Measurements from ENCODE around the gene SLC16A12.
"Not testable (repeated sequence)": the region's sequence is repeated elsewhere in the genome, so short reads cannot be mapped to it uniquely, and the experiment has no call there.

Gene SLC16A12

DNA sequence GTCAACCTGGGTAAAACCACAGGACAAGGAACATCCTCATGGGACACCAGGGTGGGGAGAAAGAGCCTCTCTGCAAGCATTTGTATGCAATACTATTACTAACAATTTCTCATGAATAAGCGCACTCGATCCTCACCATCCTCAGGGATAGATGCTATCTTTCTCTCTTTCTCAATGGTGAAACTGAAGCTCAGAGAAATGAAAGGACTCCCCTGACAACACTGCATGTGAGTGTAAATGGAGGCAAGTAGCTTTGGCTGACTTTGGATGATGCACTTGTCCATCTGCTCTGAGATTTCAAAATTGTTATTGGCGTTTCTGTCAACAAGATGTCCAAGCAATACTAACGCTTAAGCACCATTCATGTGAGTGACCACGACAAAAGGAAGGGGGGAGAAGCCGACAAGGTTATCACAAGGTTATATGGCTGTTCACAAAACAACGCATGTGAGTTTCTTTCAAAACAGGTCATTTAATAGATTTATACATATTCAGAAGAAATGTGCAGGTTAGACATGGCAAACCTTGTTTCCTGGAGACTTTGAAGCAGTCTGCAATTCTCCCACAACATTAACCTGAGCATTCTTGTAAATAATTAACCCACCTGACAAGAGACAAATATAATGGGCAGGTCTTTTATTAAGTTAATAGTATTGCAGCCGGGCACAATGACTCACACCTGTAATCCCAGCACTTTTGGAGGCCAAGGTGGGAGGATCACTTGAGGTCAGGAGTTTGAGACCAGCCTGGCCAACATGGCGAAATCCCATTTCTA is 67.0 kb downstream of the SLC16A12 start:
- no peak for DNase-seq

DNA sequence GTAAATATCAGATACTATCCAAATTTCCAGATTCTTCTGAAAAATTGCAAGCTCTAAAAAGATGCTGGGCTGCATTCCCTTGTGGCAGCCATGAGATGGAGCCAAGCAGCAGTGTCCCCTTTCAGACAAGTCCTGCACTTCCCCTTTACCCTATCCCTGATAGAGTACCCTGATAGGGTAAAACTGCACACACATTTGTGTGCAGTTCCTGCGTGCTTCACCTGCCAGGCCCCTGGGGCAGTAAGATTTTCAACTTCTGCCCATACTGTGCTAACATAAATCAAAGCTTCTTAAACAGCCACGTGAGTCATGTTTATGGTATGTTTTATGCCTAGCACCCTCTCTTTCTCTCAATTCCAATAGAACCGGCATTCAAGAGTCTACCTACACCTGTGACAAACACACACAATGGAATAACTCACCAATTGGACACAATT is 68.8 kb downstream of the SLC16A12 start:
- DNase-seq: peak; percentile 22

DNA sequence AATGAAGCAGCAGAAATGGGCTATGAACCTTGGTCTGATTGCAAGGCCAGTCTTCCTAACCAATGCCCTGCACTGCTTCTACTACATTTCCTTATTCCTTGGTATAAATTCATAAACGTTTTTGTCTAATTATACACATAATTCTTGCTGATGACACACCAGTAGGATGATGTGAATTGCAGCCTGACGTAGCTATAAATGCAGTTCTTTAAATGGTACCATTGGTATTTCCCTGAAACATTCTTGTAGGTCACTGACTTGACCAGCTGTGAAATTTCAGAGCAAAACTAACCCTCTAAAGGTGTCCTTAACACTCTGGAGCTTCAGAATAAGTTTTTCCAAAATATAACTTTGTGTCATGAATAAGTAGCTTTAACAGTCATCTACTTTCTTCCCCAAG is 70.2 kb downstream of the SLC16A12 start:
- no peak for DNase-seq

DNA sequence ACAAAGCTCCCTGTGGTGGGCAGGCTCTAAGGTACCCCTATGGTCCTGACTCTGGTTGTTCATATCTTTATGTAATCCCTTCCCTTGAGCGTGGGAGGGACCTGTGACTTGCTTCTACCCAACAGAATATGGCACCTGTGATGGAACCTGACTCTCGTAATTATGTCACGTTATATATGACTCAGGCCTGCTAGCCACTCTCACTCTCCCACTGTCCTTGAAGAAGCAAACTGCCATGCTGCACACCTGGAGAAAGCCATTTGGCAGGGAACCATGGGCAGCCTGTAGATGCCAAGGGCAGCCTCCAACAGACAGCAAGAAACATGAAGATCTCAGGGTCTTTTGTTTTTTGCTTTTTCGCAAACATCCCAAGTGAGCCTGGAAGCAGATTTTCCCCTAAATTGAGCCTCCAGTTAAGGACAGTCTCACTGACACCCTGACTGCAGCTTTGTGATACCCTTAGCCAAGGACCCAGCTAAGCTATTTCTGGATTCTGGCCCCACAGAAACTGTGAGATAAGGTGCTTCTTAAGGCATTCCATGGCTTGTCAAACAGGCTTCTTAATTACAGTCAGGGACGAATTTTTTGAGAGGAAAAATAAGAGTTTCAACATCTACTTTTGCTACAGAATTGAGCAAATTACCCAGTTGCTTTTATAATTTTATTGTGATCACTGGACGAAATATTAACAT is 71.4 kb downstream of the SLC16A12 start:
- DNase-seq: no peak

DNA sequence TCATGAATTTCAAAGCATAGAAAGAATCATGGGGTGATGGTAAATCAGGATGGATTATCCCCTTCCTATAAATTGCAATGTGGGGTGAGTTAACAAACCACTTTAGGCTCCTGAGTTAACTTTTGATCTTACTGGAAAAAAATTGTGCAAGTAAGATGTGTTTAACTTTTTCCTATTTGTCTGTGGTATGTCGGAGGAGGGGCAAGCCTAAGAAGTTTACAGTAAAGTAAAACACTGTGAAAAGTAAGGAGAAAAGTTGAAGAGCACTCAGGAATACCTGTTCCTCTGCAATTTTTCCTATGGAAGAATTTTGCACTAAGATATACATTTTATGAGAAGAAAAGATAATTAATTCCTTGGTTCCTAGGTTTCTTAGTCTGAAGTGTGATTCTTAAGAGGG is 76.6 kb downstream of the SLC16A12 start:
- DNase-seq: no peak

DNA sequence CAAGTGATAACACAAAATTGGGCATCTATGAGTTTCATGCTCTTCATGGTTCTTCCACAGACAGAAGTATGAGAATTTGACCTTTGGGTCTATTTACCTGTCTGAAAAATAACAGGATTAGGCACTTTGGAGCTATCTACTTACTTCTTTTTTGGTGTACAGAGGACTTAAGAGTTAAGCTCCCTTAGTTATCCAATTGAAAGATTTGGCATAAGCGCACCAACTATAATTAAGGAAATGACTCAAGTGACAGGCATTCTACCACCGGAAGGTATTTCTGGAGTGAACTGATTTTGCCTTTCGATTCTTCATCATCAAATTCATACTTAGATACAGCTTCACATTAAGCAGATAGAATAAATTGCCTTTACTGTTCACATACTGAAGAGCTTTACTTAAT is 77.1 kb downstream of the SLC16A12 start:
- DNase-seq: no peak

DNA sequence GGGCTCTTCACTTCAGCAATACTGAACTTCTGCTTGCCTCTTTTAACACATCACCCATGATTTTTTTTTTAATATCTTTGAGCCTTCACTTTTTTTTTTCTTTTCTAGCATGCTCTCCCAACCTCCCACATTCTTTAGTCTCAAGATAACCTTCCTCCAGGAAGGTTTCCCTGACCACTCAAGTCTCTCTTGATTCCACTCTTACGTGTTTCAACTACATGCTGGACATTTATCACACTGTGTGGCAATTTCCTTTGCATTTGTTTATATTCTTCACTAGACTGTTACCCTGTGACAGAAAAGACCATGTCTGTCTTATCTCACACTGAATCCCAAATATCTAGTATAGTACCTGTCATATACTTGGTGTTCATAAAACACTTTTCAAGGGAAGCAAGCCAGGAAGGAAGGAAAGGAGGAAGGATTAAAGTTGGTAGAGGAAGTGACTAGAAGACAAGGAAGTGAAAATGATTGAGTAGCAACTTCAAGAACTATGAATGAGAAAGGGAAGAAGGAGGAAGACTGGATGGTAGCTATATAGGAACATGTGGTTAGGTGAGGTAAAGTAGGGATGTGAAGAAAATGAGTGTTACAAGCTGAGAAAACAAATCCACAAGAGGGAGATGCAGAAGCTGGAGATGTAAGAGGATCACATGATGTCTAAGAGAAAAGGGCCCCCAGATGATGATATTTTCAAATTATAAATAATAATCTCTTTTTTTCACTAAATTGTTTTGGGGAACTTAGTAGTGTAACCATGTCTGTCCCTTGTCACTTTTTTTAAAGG is 80.6 kb downstream of the SLC16A12 start:
- DNase-seq: no peak

DNA sequence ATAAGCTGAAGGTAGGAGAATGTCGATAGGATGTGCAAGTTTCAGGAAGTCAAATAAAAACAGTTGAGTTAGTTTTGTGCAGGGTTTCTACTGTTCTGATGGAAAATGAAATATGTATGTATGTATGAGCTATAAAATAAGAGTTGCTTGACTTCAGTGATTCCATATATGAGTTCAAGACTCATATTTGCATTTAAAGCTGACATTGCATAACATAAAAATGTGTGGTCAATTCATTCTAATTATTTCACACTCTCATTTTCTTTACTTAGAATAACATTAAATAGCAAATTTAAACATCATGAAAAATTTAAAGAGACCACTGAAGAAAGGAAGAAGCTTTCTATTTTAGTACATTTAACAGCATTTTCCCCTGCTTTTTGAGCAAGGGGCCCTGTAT is 83.2 kb downstream of the SLC16A12 start:
- DNase-seq: no peak

DNA sequence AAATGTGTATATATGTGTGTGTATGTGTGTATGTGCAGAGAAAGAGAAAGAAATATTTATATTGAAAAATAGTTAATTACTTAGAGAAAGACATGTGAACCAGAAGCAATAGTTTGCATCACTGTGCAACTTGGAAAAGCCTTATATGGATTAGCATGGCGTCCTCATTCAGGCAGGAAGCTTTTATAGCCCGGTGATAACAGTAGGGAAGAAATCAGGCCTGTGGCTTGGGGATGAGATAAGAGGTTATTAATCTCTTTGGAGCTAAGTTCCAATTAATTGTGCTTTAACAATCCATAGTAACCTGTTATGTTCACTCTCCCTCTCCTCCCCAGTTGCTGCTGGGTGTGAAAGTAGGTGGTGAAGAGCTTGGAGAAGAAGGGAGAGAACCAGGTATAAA is 84.5 kb downstream of the SLC16A12 start:
- DNase-seq: no peak

DNA sequence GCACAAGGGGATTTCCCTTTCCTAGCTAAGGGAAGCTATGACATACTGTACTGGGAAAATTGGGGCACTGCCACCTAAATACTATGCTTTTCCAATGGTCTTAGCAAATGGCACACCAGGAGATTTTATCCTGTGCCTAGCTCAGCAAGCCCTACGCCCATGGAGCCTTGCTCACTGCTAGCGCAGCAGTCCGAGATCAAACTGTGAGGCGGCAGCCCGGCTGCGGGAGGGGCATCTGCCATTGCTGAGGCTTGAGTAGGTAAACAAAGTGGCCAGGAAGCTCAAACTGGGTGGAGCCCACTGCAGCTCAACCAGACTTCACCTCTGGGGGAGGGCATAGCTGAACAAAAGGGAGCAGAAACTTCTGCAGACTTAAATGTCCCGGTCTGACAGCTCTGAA is 90.6 kb downstream of the SLC16A12 start:
- DNase-seq: not testable (repeated sequence)

DNA sequence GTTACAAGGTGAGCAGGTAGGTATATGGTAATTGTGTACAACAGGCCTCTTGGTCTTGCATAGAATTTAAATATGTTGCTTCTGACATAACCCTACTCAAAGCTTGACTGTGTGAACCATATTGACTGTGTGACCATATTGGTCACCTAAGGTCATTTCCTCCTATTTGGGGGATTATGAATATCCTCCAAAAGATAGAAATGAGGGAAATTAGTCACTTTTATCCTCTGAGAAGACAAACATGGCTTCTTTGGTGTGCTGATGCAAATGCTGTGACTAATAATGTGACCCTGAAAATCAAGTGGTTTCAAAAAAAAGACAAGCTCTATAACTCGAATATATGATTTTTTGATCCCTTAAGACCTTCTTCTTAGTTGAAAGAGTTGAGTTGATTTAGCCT is 93.1 kb downstream of the SLC16A12 start:
- no peak for DNase-seq

DNA sequence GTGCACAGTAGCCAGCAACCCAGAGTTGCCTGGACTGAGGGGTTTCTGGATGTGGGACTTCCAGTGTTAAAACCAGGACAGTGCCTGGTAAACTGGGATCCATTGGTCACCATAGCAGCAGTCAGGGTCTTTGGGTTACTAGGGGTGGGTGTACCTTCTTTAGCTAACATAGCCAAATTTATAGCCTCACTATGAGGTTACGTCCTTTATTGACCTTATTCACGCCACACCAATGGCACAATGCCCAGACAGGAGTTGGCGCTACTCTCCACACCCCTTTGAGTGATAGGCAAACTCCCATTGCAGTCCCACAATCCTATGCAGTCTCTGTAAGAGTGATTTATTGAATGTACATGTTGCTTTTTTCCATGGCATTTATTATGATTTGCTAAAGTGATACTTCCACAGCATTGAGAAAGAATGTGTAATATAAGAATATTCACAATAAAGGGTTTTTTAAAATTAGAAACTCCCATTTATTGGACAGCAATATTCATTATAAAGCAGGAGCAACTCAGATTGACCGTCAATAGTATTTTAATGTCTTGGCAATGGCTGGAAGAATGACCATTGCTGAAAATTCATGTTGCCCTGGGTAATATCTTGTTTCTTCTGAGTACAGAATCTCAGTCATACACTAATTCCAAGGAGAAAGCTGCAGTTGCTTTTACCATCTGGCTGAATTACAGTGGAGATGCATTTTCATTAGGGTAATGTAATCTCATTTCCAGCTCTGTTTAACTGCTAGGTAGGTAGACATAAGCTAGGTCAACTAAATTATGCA is 95.0 kb downstream of the SLC16A12 start:
- no peak for DNase-seq

DNA sequence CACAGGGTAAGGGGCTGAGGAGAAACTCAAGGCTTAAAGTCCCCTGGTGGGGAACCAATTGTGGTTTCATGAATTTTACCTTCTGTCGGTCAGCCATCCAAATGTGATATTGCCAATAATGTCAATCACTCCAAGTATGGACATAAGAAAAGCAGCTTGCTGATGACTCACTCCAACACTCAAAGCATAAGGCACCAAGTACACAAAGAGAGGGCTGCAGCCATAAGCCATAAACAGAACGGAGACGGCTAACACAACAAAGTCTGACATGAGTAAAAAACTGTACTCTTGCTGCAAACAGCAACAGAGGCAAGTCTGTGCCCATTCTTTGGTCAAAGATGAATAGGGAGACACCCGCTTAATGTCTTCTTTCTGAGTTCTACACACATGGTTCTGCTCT is 96.9 kb downstream of the SLC16A12 start:
- DNase-seq: no peak

DNA sequence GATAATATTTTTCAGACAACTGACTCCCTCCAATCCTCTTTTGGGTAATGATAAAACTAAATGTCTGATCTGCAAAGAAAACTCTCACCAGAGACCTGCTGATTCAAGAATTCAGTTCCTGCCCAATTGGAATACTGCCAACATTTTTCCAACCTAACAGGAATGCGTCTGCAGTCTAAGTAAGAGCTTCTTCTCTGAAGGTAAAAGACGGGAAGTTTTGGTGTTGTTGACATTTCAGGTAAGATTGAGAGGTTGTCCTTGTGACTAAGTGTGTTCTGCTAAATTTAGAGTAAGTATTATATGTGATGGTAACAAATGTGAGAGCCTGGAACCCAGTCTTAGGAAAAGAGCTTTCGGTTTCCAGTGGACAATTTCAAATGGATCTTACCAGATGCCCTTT is 103.4 kb downstream of the SLC16A12 start:
- DNase-seq: no peak

DNA sequence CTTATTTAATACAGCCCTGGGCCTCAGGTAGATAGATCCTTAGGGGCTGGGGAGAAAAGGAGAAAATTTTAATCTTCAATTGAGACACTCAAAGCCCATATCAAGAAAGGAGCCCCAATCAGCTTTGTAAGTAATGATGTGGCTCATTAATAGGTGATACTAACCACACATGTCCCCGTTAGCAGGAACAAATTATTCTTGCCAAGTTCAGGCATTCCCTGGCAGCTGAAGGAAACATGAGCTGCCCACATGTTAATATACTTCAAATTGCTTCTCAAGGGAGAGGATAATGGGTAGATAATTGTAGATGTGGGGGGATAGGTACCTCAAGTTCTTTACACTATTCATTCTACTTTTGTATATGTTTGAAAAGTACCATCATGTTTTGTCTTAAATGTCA is 106.5 kb downstream of the SLC16A12 start:
- DNase-seq: no peak

DNA sequence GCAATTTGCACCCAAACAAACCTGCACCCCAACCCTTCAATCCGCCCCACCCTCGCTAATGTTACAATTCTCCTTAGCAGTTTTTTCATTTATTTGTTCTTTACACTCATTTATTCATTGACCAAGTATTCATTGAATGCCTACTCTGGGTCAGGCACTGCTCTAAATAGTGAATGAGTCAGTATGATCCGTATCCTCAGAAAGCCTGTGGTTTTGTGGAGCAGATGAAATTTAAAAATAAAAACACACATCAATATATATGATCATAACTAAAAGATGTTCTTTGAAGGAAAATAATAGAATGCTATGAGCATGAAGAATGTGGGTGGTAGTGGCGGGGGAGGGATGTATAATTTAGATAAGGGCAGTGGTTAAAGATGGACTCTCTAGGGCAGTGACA is 107.8 kb downstream of the SLC16A12 start:
- no peak for DNase-seq

DNA sequence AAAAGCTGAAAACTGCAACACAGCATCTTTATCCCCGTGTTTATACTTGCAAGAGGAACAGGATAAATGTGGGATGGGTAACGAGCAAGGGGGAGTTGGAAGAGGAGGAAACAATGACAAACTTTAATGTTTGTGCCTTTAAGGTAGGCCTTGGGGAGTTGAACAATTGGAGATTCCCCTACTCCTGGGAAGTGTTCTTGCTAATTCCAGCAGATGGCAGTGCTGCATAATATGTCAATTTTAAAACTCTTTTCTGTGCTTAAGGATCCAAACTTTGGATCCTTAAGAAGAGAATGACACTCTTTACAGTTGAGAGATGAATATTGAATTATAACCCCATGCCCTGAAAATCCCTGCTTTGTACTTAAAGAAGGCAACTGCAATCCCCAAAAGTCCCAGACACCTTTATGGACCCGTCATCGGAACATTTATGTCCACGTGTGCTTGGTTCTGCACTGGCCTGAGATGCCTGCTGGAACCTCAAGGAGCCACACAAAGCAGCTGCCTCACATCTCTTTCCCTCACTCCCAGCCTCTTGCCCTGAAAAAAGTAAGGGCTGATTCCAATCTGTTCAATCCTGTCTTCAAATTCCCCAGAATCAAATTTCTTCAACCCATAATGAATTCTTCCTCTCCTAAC is 109.0 kb downstream of the SLC16A12 start:
- DNase-seq: peak; percentile 15

DNA sequence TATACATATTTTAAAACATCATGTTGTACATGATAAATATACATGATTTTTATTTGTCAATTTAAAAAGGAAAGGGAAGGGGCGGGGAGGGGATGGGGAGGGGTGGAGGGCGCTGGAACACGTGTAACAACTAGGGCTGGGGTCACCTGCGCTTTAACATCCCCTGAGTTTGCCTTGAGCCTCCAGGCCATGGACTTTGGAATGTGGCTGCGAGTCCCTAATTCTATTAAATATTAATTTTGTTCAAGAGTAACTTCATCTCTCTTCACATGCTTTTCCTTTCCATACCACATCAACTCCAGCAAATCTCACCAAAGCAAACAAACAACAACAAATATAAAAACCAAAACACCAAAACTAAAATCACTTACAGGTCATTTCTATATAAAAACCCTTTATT is 110.4 kb downstream of the SLC16A12 start:
- DNase-seq: no peak

DNA sequence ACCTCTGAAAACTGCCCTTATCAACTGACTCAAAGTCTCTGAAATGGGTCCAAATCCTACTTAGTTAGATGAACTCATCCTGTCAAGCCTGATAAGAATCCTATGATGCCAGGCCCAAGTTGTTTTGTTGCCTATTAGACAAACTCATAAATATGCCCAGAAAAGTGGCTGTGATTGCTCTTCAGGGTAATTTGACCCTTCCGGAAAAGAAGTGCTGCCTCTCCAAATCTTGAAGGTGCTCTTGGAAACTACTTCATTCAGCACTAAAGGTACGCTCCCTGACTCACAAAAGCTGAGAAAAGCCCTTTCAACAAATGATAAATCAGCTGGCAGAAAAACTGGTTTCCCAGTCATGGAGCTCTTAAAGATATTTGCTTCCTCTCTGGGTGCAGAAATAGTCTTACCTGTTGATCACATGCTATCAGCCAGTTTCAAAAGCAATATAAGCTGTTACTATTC is 114.3 kb downstream of the SLC16A12 start:
- no peak for DNase-seq

DNA sequence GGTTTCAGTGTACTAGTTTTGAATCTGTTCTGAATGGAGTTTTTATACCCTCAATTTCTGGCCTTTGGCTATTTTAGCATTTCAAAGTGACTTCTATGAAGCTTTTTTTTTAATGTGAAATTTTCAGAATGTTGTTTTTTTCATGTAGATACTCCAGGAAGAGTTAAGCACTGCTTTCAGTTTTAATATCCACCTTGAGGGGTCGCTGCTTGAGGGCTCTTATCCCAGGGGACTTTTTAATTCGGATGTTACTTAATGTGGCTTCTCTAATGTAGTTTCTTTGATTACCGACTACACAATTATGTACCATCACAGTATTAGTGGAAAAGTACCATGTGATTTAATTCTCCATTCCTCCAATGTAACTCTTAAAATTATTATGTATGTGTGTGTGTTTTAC is 115.8 kb downstream of the SLC16A12 start:
- DNase-seq: no peak

DNA sequence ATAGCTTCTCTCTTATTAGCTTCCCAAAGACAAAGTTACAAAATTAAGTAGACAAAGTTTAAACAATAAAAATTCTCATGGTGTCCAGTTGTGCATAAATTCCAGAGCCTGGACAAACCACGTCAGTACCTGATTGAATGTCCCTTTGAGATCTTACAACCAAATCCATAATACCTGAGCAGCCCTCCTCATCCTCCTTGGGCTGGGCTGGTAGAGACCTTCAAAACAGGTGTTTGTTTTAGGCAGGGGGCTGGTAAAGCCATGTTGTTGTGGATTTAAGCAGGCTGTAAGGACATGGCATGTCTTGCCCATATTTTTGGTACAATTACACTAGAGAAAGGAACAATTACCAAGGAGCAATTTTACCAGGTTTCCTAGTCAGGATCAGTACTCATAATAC is 118.9 kb downstream of the SLC16A12 start:
- no peak for DNase-seq
